Measurements from ENCODE around the gene CDIP1.

Gene CDIP1

GRCh38 chr16:4566144-4566543, 27.6 kb upstream of the CDIP1 start:
- TF ChIP-seq POLR2AphosphoS5 (IDR thresholded peaks at IDR 0.05; ENCODE audit: low read depth) (no peak), CTCF (IDR thresholded peaks at IDR 0.05; ENCODE audit: insufficient read depth, low read length) (no peak)
- no peak for DNase-seq (ENCODE audit: low read depth in 1 of 2, low spot score in 1 of 2)
- Histone ChIP-seq H3K27ac (replicated peaks) (no peak overlapping the region), H3K27me3 (ENCODE audit: insufficient read depth, poor library complexity, severe bottlenecking) (no peaks in the 10 kb centered on the region), H3K4me3 (replicated peaks; ENCODE audit: insufficient read depth, low read length) (no peak overlapping the region)

GRCh38 chr16:4564661-4565267, 26.2 kb upstream of the CDIP1 start:
- TF ChIP-seq REST (IDR thresholded peaks at IDR 0.05; ENCODE audit: insufficient replicate concordance, low read depth) = no peak
- TF ChIP-seq POLR2AphosphoS5 (IDR thresholded peaks at IDR 0.05; ENCODE audit: low read depth) = no peak
- no peak for TF ChIP-seq CTCF (IDR thresholded peaks at IDR 0.05; ENCODE audit: insufficient read depth, low read length)
- no peak for TF ChIP-seq GABPA (IDR thresholded peaks at IDR 0.05; ENCODE audit: low read depth)
- no peak for TF ChIP-seq SPI1 (IDR thresholded peaks at IDR 0.05; ENCODE audit: borderline replicate concordance, low read depth)
- no peak overlapping the region for H3K4me3 ChIP-seq (replicated peaks; ENCODE audit: insufficient read depth, low read length)
- H3K27ac ChIP-seq (replicated peaks) = no peak overlapping the region
- DNase-seq (ENCODE audit: low read depth in 1 of 2, low spot score in 1 of 2) = no peak
- no peaks in the 10 kb centered on the region for H3K27me3 ChIP-seq (ENCODE audit: insufficient read depth, poor library complexity, severe bottlenecking)

- no peak for DNase-seq (ENCODE audit: low read depth in 1 of 2, low spot score in 1 of 2)
Measured at GRCh38 chr16:4561596-4561995, 23.0 kb upstream of the CDIP1 start.

More at GRCh38 chr16:4561596-4561995, 23.0 kb upstream of the CDIP1 start:
- H3K4me3 ChIP-seq (replicated peaks; ENCODE audit: insufficient read depth, low read length) = no peak overlapping the region
- TF ChIP-seq SPI1 (IDR thresholded peaks at IDR 0.05; ENCODE audit: borderline replicate concordance, low read depth) (no peak), POLR2AphosphoS5 (IDR thresholded peaks at IDR 0.05; ENCODE audit: low read depth) (no peak), CTCF (IDR thresholded peaks at IDR 0.05; ENCODE audit: insufficient read depth, low read length) (no peak), REST (IDR thresholded peaks at IDR 0.05; ENCODE audit: insufficient replicate concordance, low read depth) (no peak), GABPA (IDR thresholded peaks at IDR 0.05; ENCODE audit: low read depth) (no peak)
- no peaks in the 10 kb centered on the region for H3K27me3 ChIP-seq (ENCODE audit: insufficient read depth, poor library complexity, severe bottlenecking)
- H3K27ac ChIP-seq (replicated peaks) = no peak overlapping the region

All from HL-60 (cell line).